Neural cell (in vitro differentiated cells): ENCODE results near the gene RNF44. TPM values are rescaled to one million over a fixed set of nuclear protein-coding genes. Genes with fewer than 3 reads are reported as not detected.

Source experiments
- H2AFZ ChIP-seq: fragments of 200-600, 300-800 bp; sonication (generic), shearing (Covaris generic); 2 replicates; pipeline ENCODE4 v1.6.0; 2014; ENCODE audit warnings: low read depth, mild to moderate bottlenecking, antibody characterized with exemption, low read length, moderate library complexity
- H3F3A ChIP-seq: fragments of 200-600 bp; shearing (Covaris generic); 2 replicates; pipeline ENCODE4 v1.6.1; 2016; ENCODE audit warnings: mild to moderate bottlenecking, moderate library complexity, mixed read lengths, antibody characterized with exemption, low read length; ENCODE audit not compliant: insufficient read depth, poor library complexity, severe bottlenecking
- H3K27ac ChIP-seq: fragments of 200-600, 300-800 bp; sonication (generic), shearing (Covaris generic); 2 replicates; pipeline ENCODE4 v1.5.1; 2014; ENCODE audit warnings: mild to moderate bottlenecking, low read length, moderate library complexity
- H3K27me3 ChIP-seq: fragments of 300-800, 200-600 bp; sonication (generic), shearing (Covaris generic); 2 replicates; pipeline ENCODE4 v1.6.0; 2014; ENCODE audit warnings: mild to moderate bottlenecking, low read depth, low read length, moderate library complexity; ENCODE audit not compliant: insufficient read depth
- H3K36me3 ChIP-seq: fragments of 300-800, 200-600 bp; sonication (generic), shearing (Covaris generic); 2 replicates; pipeline ENCODE4 v1.5.1; 2014; ENCODE audit warnings: mild to moderate bottlenecking, antibody characterized with exemption, low read length, moderate library complexity; ENCODE audit not compliant: insufficient read depth
- H3K4me2 ChIP-seq: fragments of 300-800, 200-600 bp; sonication (generic), shearing (Covaris generic); 2 replicates; pipeline ENCODE4 v1.6.0; 2014; ENCODE audit warnings: mild to moderate bottlenecking, low read length
- H3K4me3 ChIP-seq: fragments of 300-800, 200-600 bp; sonication (generic), shearing (Covaris generic); 2 replicates; pipeline ENCODE4 v1.5.1; 2014; ENCODE audit warnings: mild to moderate bottlenecking, low read length, moderate library complexity
- H3K79me2 ChIP-seq: fragments of 200-600 bp; shearing (Covaris generic); replicated peaks from 2 replicates; pipeline ENCODE4 v1.6.0; 2014; ENCODE audit warnings: mild to moderate bottlenecking, low read length, moderate library complexity; ENCODE audit not compliant: insufficient read depth
- H3K9ac ChIP-seq: fragments of 300-800, 200-600 bp; sonication (generic), shearing (Covaris generic); 2 replicates; pipeline ENCODE4 v1.6.1; 2016; ENCODE audit warnings: mild to moderate bottlenecking, low read length, mixed read lengths
- H3K9me2 ChIP-seq: fragments of 200-600 bp; shearing (Covaris generic); 2 replicates; pipeline ENCODE4 v1.6.1; 2016; ENCODE audit warnings: mild to moderate bottlenecking, low read length, mixed read lengths; ENCODE audit not compliant: insufficient read depth
- H3K9me3 ChIP-seq: fragments of 200-600, 300-800 bp; sonication (generic), shearing (Covaris generic); 2 replicates; pipeline ENCODE4 v1.6.1; 2016; ENCODE audit warnings: mild to moderate bottlenecking, mixed run types, low read length, moderate library complexity, mixed read lengths
- H4K20me1 ChIP-seq: fragments of 200-600 bp; shearing (Covaris generic); 2 replicates; pipeline ENCODE4 v1.6.1; 2016; ENCODE audit warnings: mild to moderate bottlenecking, mixed run types; ENCODE audit not compliant: insufficient read depth
- CTCF ChIP-seq: fragments of 450-650 bp; IDR thresholded peaks from 2 replicates; pipeline ENCODE4 v1.5.1; 2014; ENCODE audit warnings: antibody characterized with exemption, mild to moderate bottlenecking, moderate library complexity; ENCODE audit not compliant: poor library complexity, severe bottlenecking
- EP300 ChIP-seq: fragments of 450-650 bp; conservative IDR thresholded peaks from 2 replicates; pipeline ENCODE4 v1.6.1; 2014; ENCODE audit warnings: antibody characterized with exemption, mild to moderate bottlenecking, moderate library complexity; ENCODE audit not compliant: poor library complexity, severe bottlenecking
- EZH2 ChIP-seq: fragments of 200-600, 300-800 bp; shearing (Covaris generic), sonication (generic); IDR thresholded peaks from 2 replicates; pipeline ENCODE4 v1.6.1; 2014; ENCODE audit warnings: antibody characterized with exemption, low read length, borderline replicate concordance, mild to moderate bottlenecking; ENCODE audit not compliant: insufficient read depth, poor library complexity, severe bottlenecking
- MXI1 ChIP-seq: fragments of 450-650 bp; conservative IDR thresholded peaks from 2 replicates; pipeline ENCODE4 v1.6.1; 2014; ENCODE audit warnings: antibody characterized with exemption, mild to moderate bottlenecking; ENCODE audit not compliant: poor library complexity, severe bottlenecking
- POLR2AphosphoS5 ChIP-seq: IDR thresholded peaks from 2 replicates; pipeline ENCODE4 v1.6.1; 2012
- RAD21 ChIP-seq: fragments of 450-650 bp; conservative IDR thresholded peaks from 2 replicates; pipeline ENCODE4 v1.6.1; 2014; ENCODE audit warnings: antibody characterized with exemption, mild to moderate bottlenecking, moderate library complexity
- REST ChIP-seq: IDR thresholded peaks from 2 replicates; pipeline ENCODE4 v1.6.1; 2012; ENCODE audit warnings: borderline replicate concordance
- SMC3 ChIP-seq: fragments of 450-650 bp; conservative IDR thresholded peaks from 2 replicates; pipeline ENCODE4 v1.6.1; 2014; ENCODE audit warnings: antibody characterized with exemption, mild to moderate bottlenecking, moderate library complexity; ENCODE audit not compliant: poor library complexity
- TAF1 ChIP-seq: IDR thresholded peaks from 2 replicates; pipeline ENCODE4 v1.6.1; 2012; ENCODE audit warnings: low read depth
- polyA plus RNA-seq: library from polyadenylated mRNA; depleted of rRNA; stranded (reverse); fragments of >200 nt; gene quantifications from 2 replicates; pipeline ENCODE4 v1.2.3, GENCODE V29; 2014

The RNF44 gene
- polyA plus RNA-seq, 1 donor from 2014 or later = 22.2 TPM

GRCh38 chr5:176538230-176538988 is 1.2 kb upstream of the RNF44 start:
- TF ChIP-seq REST (no peak), SMC3 (no peak), EZH2 (no peak), EP300 (no peak)
- H3K9me3 ChIP-seq = no peaks in the 10 kb centered on the region
- no peaks in the 10 kb centered on the region for H3K27me3 ChIP-seq
- peaks cover 10% of the 10 kb centered on the region for H4K20me1 ChIP-seq
- H3K79me2 ChIP-seq = peaks cover 36% of the 10 kb centered on the region
- H3K9me2 ChIP-seq = no peaks in the 10 kb centered on the region
- peak overlapping the region; percentile 99 for H3K27ac ChIP-seq
- peak overlapping the region; percentile 38 for H3K4me2 ChIP-seq
- peak overlapping the region; percentile 47 for H3K9ac ChIP-seq
- no peaks in the 10 kb centered on the region for H3F3A ChIP-seq
- peak overlapping the region; percentile 99 for H3K4me3 ChIP-seq
- peak overlapping the region; percentile 7 for H2AFZ ChIP-seq
- no peaks in the 10 kb centered on the region for H3K36me3 ChIP-seq

GRCh38 chr5:176537554-176538229 is 490 bp upstream of the RNF44 start:
- no peaks in the 10 kb centered on the region for H3K27me3 ChIP-seq
- H3K4me3 ChIP-seq = peak overlapping the region; percentile 99
- peak overlapping the region; percentile 77 for H2AFZ ChIP-seq

GRCh38 chr5:176536132-176536901 is 885 bp downstream of the RNF44 start:
- H3K9ac ChIP-seq = peak overlapping the region; percentile 96
- no peaks in the 10 kb centered on the region for H3K36me3 ChIP-seq
- H3F3A ChIP-seq = no peaks in the 10 kb centered on the region
- peak overlapping the region; percentile 99 for H3K27ac ChIP-seq
- H3K79me2 ChIP-seq = peaks cover 54% of the 10 kb centered on the region
- no peaks in the 10 kb centered on the region for H3K9me2 ChIP-seq
- no peaks in the 10 kb centered on the region for H3K9me3 ChIP-seq
- H2AFZ ChIP-seq = peak overlapping the region; percentile 33
- no peaks in the 10 kb centered on the region for H3K27me3 ChIP-seq
- H3K4me3 ChIP-seq = peak overlapping the region; percentile 99
- H4K20me1 ChIP-seq = peaks cover 25% of the 10 kb centered on the region
- H3K4me2 ChIP-seq = peak overlapping the region; percentile 94
- peak; percentile 56 for TF ChIP-seq MXI1
- TF ChIP-seq CTCF = no peak
- TF ChIP-seq EZH2 = no peak
- TF ChIP-seq EP300 = no peak
- peak; percentile 52 for TF ChIP-seq POLR2AphosphoS5
- TF ChIP-seq SMC3 = no peak
- TF ChIP-seq RAD21 = no peak
- no peak for TF ChIP-seq TAF1

More at GRCh38 chr5:176537554-176538229, 490 bp upstream of the RNF44 start:
- no peaks in the 10 kb centered on the region for H3F3A ChIP-seq
- H4K20me1 ChIP-seq = peaks cover 17% of the 10 kb centered on the region
- H3K9ac ChIP-seq = peak overlapping the region; percentile 96
- H3K4me2 ChIP-seq = peak overlapping the region; percentile 38
- no peaks in the 10 kb centered on the region for H3K9me2 ChIP-seq
- TF ChIP-seq TAF1 = no peak
- peak; percentile 17 for TF ChIP-seq EP300
- TF ChIP-seq SMC3 = no peak
- peak; percentile 10 for TF ChIP-seq RAD21
- TF ChIP-seq EZH2 = no peak
- peak; percentile 41 for TF ChIP-seq MXI1
- peak; percentile 86 for TF ChIP-seq POLR2AphosphoS5
- H3K9me3 ChIP-seq = no peaks in the 10 kb centered on the region
- H3K27ac ChIP-seq = peak overlapping the region; percentile 99
- H3K36me3 ChIP-seq = no peaks in the 10 kb centered on the region
- peaks cover 43% of the 10 kb centered on the region for H3K79me2 ChIP-seq
